ACHN (cell line): ENCODE data around the gene MEMO1.
A peak's percentile ranks its signal among the peaks of the same experiment; 100 is the strongest.
"Not testable (repeated sequence)": the region's sequence is repeated elsewhere in the genome, so short reads cannot be mapped to it uniquely, and the experiment has no call there.

Experiments used
- DNase-seq: peaks from one replicate; pipeline ENCODE4 v3.0.0-alpha.2; 2015
- in situ Hi-C: cut with HindIII; loops from 2 replicates; pipeline ENCODE4 v1.10.0; 2017; ENCODE audit warnings: low sequenced_read_pairs, low pct_ligation_motif_present, low pct_unique_long_range_greater_than_20kb

The MEMO1 gene

GRCh38 chr2:32010670-32011484, at the start of gene MEMO1:
Gene MEMO1, minus strand, starts transcription at chr2:32011008. Its CDS starts 761 bp downstream, at chr2:32010247.
- DNase-seq = peak; percentile 94
- in situ Hi-C loops = no loop called here

- no peak for DNase-seq
- in situ Hi-C loops = no loop called here
Observed at GRCh38 chr2:32060266-32060665, 49.5 kb upstream of the MEMO1 start.

DNA sequence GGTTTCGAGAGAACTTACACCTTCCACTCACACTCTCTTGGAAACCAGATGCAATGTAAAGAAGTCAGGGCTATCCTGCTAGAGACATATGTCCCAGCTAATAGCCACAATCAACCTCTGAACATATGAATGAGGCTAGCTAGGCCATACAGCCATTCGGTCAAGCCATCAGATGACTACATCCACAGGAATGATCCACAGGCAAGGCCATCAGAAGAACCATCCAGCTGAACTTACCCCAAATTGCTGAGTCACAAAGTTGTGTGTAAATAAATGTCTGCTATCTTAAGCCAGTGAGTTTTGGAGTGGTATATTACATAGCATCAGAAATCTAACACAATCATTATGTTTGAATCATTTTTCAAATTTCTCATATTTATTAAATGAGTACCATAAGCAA, 47.3 kb upstream of the MEMO1 start:
- in situ Hi-C loops = no loop called here
- DNase-seq = no peak

DNA sequence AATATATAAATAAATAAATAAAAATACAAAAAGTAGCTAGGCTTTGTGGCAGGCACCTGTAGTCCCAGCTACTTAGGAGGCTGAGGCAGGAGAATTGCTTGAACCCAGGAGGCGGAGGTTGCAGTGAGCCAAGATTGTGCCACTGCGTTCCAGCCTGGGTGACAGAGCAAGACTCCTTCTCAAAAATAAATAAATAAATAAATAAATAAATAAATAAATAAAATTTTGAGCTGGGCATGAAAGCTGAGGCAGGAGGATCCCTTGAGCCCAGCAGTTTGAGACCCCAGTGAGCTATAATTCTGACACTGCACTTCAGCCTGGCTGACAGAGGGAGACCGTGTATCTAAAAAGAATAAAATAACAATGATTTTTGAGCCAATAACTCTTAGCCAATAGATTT, 43.8 kb upstream of the MEMO1 start:
- DNase-seq, in situ Hi-C loops: not testable (repeated sequence)

GRCh38 chr2:32051836-32052439, 41.1 kb upstream of the MEMO1 start:
- in situ Hi-C loops = no loop called here
- no peak for DNase-seq

GRCh38 chr2:32043561-32043960, 32.8 kb upstream of the MEMO1 start:
- in situ Hi-C loops = no loop called here
- no peak for DNase-seq

DNA sequence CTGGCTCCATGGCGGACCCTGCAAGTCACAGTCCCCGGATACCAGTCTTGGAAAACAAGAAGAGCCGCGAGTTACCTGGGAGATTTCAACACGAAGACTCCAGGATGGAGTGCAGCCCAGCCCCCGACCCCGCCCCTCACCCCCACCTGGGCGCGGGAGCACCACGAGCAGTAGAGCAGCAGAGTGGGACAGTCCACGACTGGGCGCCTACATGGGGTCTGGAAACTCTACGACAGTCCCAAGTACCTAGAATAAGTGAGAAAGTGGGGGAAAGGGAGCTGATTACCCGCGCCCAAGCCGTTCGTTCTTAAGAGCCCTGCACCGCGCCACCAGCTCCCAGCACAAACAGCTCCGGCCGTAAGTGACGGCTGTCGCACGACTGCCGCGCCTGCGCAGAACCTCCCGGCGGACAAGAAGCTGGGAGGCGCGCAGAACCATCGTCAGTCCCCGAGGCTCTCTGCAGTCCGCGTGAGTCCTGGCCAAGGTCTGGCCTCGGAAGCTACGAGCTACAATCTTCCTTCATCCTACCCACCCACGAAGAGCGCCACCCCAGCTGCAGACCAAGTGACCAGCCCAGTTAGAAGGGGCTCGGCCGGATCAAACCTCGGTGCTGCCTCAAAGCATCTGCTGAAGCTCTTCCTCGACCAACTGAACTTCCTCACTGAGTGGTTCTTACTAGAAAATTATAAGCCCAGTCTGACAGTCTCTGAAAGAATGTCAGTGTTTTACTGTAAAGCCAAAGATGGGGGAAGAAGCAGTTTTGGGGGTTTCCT, 28.8 kb upstream of the MEMO1 start, which contains the start of gene DPY30:
TSS of gene DPY30 (minus strand) at position 359 of the 773 bp plus-strand sequence. CDS start at position 10, 349 bp downstream.
- in situ Hi-C loops = no loop called here
- peak; percentile 94 for DNase-seq

DNA sequence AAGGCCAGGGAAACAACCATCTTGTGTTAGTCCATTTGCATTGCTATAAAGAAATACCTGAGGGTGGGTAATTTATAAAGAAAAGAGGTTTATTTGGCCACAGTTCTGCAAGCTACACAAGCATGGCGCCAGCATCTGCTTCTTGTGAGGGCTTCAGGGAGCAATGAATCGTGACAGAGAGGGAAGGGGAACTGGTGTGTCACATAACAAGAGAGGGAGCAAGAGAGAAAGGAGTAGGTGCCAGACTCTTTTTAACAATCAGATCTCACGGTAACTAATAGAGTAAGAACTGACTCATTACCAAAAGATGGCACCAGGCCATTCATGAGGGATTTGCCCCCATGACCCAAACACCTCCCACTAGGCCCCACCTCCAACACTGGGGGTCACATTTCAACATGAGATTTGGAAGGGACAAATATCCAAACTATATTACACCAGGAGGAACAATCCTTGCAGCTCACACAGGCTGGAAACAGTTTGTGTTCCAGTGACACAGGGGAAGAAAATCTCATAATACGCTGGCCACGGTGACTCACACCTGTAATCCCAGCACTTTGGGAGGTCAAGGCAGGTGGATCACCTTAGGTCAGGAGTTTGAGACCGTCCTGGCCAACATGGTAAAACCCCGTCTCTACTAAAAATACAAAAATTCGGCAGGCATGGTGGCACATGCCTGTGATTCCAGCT, 23.5 kb upstream of the MEMO1 start:
- DNase-seq = peak; percentile 14

GRCh38 chr2:32018789-32019482, 8.1 kb upstream of the MEMO1 start:
- DNase-seq = peak; percentile 35

More for the DNA sequence above, 23.5 kb upstream of the MEMO1 start:
- in situ Hi-C loops = not testable (repeated sequence)

GRCh38 chr2:32012872-32013271, 2.1 kb upstream of the MEMO1 start:
- DNase-seq = no peak
- in situ Hi-C loops = no loop called here

More at GRCh38 chr2:32018789-32019482, 8.1 kb upstream of the MEMO1 start:
- in situ Hi-C loops = not testable (repeated sequence)

GRCh38 chr2:32011485-32011960, 715 bp upstream of the MEMO1 start:
- no peak for DNase-seq
- in situ Hi-C loops = no loop called here

- in situ Hi-C loops = not testable (repeated sequence)
- DNase-seq = peak; percentile 48
Observed at GRCh38 chr2:32010280-32010669, 533 bp downstream of the MEMO1 start.

DNA sequence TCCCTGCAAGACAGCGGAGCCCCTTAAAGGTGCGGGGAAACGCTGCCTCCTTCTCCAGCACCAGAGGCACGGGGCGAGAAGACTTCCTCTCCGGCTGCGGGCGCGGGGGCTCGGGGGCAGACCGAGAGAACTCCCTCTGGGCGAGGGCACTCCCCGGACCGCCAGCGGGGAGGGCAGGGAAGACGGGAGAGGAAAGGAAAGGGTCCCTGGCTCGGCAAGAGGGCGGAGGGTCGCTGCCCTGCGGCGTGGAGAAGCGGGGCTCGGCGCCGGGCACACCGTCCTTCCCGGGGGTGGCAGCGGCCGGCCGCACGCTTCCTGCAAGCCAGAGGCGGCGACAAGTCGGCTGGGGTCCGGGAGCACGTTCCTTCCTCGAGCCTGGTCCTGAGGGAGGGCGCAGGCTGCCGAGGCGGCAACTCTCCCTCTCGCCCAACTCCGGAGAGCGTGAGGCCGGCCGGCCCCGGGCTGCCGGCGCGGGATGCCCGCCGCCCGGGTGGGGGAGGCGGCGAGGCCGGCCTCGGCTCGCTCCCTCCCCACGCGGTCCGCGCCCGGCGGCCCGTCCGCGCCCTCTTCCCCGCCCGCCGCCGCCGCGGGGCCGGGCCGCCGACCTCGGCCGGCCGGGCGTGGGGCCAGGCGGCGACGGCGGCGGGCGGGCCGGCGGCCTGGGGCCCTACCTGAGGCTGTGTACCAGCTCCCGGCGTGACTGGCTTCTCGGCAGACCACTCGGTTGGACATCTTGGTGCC, 1.1 kb downstream of the MEMO1 start:
- DNase-seq = peak; percentile 30
- in situ Hi-C loops = no loop called here

DNA sequence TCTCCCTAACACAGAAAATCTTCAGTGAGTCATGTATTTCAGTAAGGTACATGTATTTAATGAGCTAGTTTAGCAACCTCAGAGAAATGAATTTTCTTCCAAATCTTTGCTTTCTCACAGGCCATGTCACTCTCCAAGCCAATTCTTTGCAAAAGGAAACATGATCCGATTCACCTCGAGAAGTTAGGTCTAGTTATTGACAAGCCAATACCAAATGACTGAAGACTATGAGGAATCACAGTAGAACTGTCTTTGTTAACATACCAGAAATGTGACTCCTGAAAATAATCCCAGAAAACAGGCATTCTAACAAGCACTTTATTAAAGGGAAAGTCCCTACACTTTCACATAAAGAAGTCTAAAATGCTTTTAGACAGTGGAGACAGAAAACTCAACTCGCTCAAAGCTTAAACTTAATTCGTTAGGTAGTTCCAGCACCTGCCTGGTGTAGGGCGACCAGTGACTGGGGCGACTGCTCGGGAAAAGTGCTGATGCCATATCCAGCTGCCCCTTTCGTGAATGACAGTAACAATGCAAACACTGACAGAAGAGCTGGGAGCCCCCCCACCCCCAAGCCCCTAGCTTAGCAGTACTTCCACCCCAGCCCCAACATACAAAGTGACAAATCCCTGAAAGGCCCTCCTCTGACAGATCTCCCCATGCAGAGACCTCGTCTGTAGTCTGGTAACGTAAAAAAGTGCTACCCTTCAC, 1.8 kb downstream of the MEMO1 start:
- in situ Hi-C loops = no loop called here
- DNase-seq = peak; percentile 14

DNA sequence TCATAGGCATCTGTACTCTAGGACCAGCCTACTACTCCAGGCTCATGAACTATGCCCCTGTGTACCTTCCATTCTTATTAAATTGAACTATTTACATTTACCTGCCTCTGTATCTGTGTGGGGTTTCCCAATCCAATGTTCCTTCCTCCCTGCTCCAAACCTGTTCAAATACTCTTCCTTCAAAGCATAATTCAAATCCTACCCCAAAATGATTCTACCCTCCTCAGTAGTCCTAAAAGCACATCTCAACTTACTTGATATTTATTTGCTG, 3.8 kb downstream of the MEMO1 start:
- in situ Hi-C loops = no loop called here
- DNase-seq = no peak

DNA sequence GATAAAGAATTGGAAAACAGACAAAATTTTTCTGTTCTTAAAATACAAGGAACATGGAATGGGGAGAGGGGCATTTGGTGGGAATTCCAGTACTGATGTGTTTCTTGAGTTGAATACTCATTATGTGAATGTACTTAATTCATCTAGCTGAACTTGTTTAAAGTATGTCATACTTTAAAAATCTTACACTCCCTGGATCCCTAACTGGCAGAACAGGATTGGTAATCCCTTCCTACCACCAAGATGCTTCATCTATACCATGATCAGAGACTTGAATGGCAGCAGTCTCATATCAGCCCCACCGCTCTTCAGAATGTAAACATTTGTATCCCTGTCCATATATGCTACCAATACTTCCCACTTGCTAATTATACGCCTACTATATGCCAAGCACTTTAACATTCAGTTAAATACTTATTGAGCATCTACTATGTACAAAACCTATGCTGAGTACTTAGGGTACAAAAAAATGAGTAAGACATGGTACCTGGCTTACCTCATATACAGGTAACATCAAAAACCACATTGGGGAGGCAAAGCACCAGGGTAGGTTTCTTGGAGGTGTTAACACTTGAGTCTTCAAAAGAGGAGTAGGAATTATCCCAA, 5.3 kb downstream of the MEMO1 start:
- no peak for DNase-seq
- in situ Hi-C loops = no loop called here

DNA sequence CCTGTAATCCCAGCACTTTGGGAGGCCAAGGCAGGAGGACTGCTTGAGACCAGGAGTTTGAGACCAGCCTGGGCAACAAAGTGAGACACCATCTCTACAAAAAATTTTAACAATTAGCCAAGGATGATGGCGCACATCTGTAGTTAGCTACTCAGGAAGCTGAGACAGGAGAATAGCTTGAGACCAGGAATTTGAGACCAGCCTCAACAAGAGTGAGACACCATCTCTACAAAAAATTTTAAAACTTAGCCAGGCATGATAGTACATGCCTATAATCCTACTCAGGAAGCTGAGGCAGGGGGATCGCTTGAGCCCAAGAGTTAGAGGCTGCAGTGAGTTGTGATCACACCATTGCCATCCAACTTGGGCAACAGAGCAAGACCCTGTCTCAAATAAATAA, 7.0 kb downstream of the MEMO1 start:
- DNase-seq = no peak
- in situ Hi-C loops = no loop called here
